HG02885 (cell line): ENCODE results near the gene GJB2.

Experiments
- ATAC-seq: cut with Tn5 transposase; IDR thresholded peaks from one replicate; pipeline ENCODE4 v1.9.1; 2021; ENCODE audit warnings: mild to moderate bottlenecking; ENCODE audit not compliant: unreplicated experiment, poor library complexity

GJB2 gene

GRCh38 chr13:20144141-20144850, 48.4 kb downstream of the GJB2 start:
- no peak for ATAC-seq

- no peak for ATAC-seq
Measured at GRCh38 chr13:20142927-20143480, 49.7 kb downstream of the GJB2 start.

GRCh38 chr13:20142023-20142926, 50.5 kb downstream of the GJB2 start:
- no peak for ATAC-seq

GRCh38 chr13:20141238-20142022, 51.3 kb downstream of the GJB2 start:
- no peak for ATAC-seq

- no peak for ATAC-seq
Measured at GRCh38 chr13:20140487-20140886, 52.3 kb downstream of the GJB2 start.

GRCh38 chr13:20137875-20138274, 54.9 kb downstream of the GJB2 start:
- ATAC-seq, result no peak
